IMR-90 (cell line): ENCODE results near the gene ALDH8A1. TPM values are rescaled to one million over a fixed set of nuclear protein-coding genes. Genes with fewer than 3 reads are reported as not detected.

Experiments used
- ATAC-seq: fragments of 200-7000 bp; cut with Tn5 transposase; 2 replicates; pipeline ENCODE4 v1.9.1; 2020; ENCODE audit warnings: low read depth, mild to moderate bottlenecking, moderate library complexity
- BruUV-seq: library from RNA; stranded (reverse); fragments of 400-500 nt; replicated peaks from 2 replicates; lab custom pipeline; 2021; lab: Mats Ljungman, UMichigan
- CTCF ChIA-PET: fragments of 300-600 bp; formaldehyde crosslinking; extraction: SDS; loops from one replicate; lab custom pipeline; 2021; ENCODE audit warnings: antibody characterized with exemption; lab: Yijun Ruan, JAX
- POLR2A ChIA-PET: fragments of 300-600 bp; sonication (Branson Sonifier 250); formaldehyde crosslinking; loops from one replicate; lab custom pipeline; 2022; ENCODE audit warnings: antibody characterized with exemption; ENCODE audit not compliant: unreplicated experiment; lab: Charles Lee
- DNase-seq: peaks from one replicate; pipeline ENCODE4 v3.0.0; 2013
- H2AFZ ChIP-seq: replicated peaks from 2 replicates; pipeline ENCODE3; 2013; ENCODE audit warnings: low read length, mild to moderate bottlenecking; ENCODE audit not compliant: poor library complexity
- H2AK5ac ChIP-seq: 2 replicates; pipeline ENCODE4 v1.6.1; 2013; ENCODE audit warnings: low read depth, low read length, inconsistent platforms
- H2AK9ac ChIP-seq: replicated peaks from 2 replicates; pipeline ENCODE3; 2013; ENCODE audit warnings: mild to moderate bottlenecking, low read depth, low read length, moderate library complexity; ENCODE audit not compliant: poor library complexity
- H2BK120ac ChIP-seq: 2 replicates; pipeline ENCODE4 v1.6.1; 2013; ENCODE audit warnings: low read depth, low read length, inconsistent platforms
- H2BK15ac ChIP-seq: 3 replicates; pipeline ENCODE4 v1.6.1; 2013; ENCODE audit warnings: low read depth, low read length, inconsistent platforms
- H2BK20ac ChIP-seq: 2 replicates; pipeline ENCODE4 v1.6.1; 2013; ENCODE audit warnings: low read depth, mild to moderate bottlenecking, inconsistent platforms, low read length, moderate library complexity
- H2BK5ac ChIP-seq: 2 replicates; pipeline ENCODE4 v1.6.1; 2013; ENCODE audit warnings: mild to moderate bottlenecking, low read depth, low read length, inconsistent platforms; ENCODE audit not compliant: poor library complexity, severe bottlenecking
- H3K14ac ChIP-seq: replicated peaks from 2 replicates; pipeline ENCODE4 v1.6.1; 2013; ENCODE audit warnings: low read depth, low read length, inconsistent platforms
- H3K18ac ChIP-seq: 2 replicates; pipeline ENCODE4 v1.6.1; 2013; ENCODE audit warnings: low read depth, low read length, control low read depth
- H3K23ac ChIP-seq: 2 replicates; pipeline ENCODE4 v1.6.1; 2013; ENCODE audit warnings: low read depth, low read length, inconsistent platforms
- H3K27ac ChIP-seq: 2 replicates; pipeline ENCODE4 v1.5.1; 2013; ENCODE audit warnings: mild to moderate bottlenecking, control low read depth, low read length; ENCODE audit not compliant: insufficient read depth
- H3K27me3 ChIP-seq: 2 replicates; pipeline ENCODE4 v1.6.1; 2013; ENCODE audit warnings: low read length; ENCODE audit not compliant: control insufficient read depth, insufficient read depth
- H3K36me3 ChIP-seq: 2 replicates; pipeline ENCODE4 v1.6.1; 2013; ENCODE audit warnings: low read length, mixed read lengths; ENCODE audit not compliant: control insufficient read depth, insufficient read depth
- H3K4ac ChIP-seq: 2 replicates; pipeline ENCODE4 v1.6.1; 2013; ENCODE audit warnings: low read depth, low read length, inconsistent platforms
- H3K4me1 ChIP-seq: 2 replicates; pipeline ENCODE4 v1.6.1; 2013; ENCODE audit warnings: low read length, mixed read lengths; ENCODE audit not compliant: control insufficient read depth, insufficient read depth
- H3K4me2 ChIP-seq: 2 replicates; pipeline ENCODE4 v1.6.1; 2013; ENCODE audit warnings: low read depth, mild to moderate bottlenecking, control low read depth, low read length, moderate library complexity
- H3K4me3 ChIP-seq: 2 replicates; pipeline ENCODE4 v1.5.1; 2013; ENCODE audit warnings: low read depth, mild to moderate bottlenecking, control low read depth, low read length, moderate library complexity; ENCODE audit not compliant: insufficient read depth
- H3K56ac ChIP-seq: 2 replicates; pipeline ENCODE4 v1.6.1; 2013; ENCODE audit warnings: low read length, inconsistent platforms; ENCODE audit not compliant: insufficient read depth; ENCODE audit errors: extremely low read depth
- H3K79me1 ChIP-seq, 2 experiments: 2 replicates each; pipeline ENCODE4 v1.6.1; 2013; ENCODE audit warnings: low read length in 2 of 2, inconsistent platforms in 1 of 2, low read depth in 1 of 2
- H3K9ac ChIP-seq: 2 replicates; pipeline ENCODE4 v1.6.1; 2013; ENCODE audit warnings: low read depth, low read length, control low read depth
- H3K9me1 ChIP-seq: 2 replicates; pipeline ENCODE4 v1.6.1; 2013; ENCODE audit warnings: low read length, inconsistent platforms; ENCODE audit not compliant: insufficient read depth
- H3K9me3 ChIP-seq: 2 replicates; pipeline ENCODE4 v1.6.1; 2013; ENCODE audit warnings: low read length; ENCODE audit not compliant: control insufficient read depth, insufficient read depth
- H4K20me1 ChIP-seq: 2 replicates; pipeline ENCODE4 v1.6.1; 2013; ENCODE audit warnings: low read length, inconsistent platforms; ENCODE audit not compliant: insufficient read depth
- H4K5ac ChIP-seq: 2 replicates; pipeline ENCODE4 v1.6.1; 2013; ENCODE audit warnings: mild to moderate bottlenecking, low read depth, low read length, control low read depth
- H4K8ac ChIP-seq, 2 experiments: 2 replicates each; pipeline ENCODE4 v1.6.1; 2013; ENCODE audit warnings: low read depth in 2 of 2, low read length in 2 of 2, control low read depth in 1 of 2, inconsistent platforms in 1 of 2
- H4K91ac ChIP-seq: 2 replicates; pipeline ENCODE4 v1.6.1; 2013; ENCODE audit warnings: low read depth, low read length, inconsistent platforms; ENCODE audit not compliant: insufficient read depth
- BHLHE40 ChIP-seq: fragments of 150-350 bp; IDR thresholded peaks from 2 replicates; pipeline ENCODE4 v1.6.1; 2016; ENCODE audit warnings: mild to moderate bottlenecking, low read depth, low read length
- CEBPB ChIP-seq: IDR thresholded peaks from 2 replicates; pipeline ENCODE4 v1.6.1; 2012; ENCODE audit warnings: low read depth, low read length, improper control_type of control experiment
- CHD1 ChIP-seq: IDR thresholded peaks from 2 replicates; pipeline ENCODE4 v1.6.1; 2012; ENCODE audit warnings: low read depth, low read length, improper control_type of control experiment
- CTCF ChIP-seq: conservative IDR thresholded peaks from 2 replicates; pipeline ENCODE4 v1.5.1; 2012; ENCODE audit warnings: mild to moderate bottlenecking, low read depth, low read length, improper control_type of control experiment
- ELK1 ChIP-seq: fragments of 150-350 bp; IDR thresholded peaks from 2 replicates; pipeline ENCODE4 v1.6.1; 2016; ENCODE audit warnings: low read depth, mild to moderate bottlenecking, low read length, moderate library complexity, borderline replicate concordance
- FOS ChIP-seq: fragments of 150-350 bp; IDR thresholded peaks from 2 replicates; pipeline ENCODE4 v1.6.1; 2016; ENCODE audit warnings: low read depth, low read length
- MAFK ChIP-seq: IDR thresholded peaks from 2 replicates; pipeline ENCODE4 v1.6.1; 2012; ENCODE audit warnings: low read depth, low read length, improper control_type of control experiment
- MAZ ChIP-seq: IDR thresholded peaks from 2 replicates; pipeline ENCODE4 v1.6.1; 2012; ENCODE audit warnings: low read depth, mild to moderate bottlenecking, low read length, improper control_type of control experiment, moderate library complexity, borderline replicate concordance
- MXI1 ChIP-seq: IDR thresholded peaks from 2 replicates; pipeline ENCODE4 v1.6.1; 2012; ENCODE audit warnings: low read depth, mild to moderate bottlenecking, low read length, moderate library complexity, borderline replicate concordance
- NFE2L2 ChIP-seq: fragments of 150-350 bp; IDR thresholded peaks from 2 replicates; pipeline ENCODE4 v1.6.1; 2016; ENCODE audit warnings: low read depth, mild to moderate bottlenecking, low read length
- POLR2A ChIP-seq: IDR thresholded peaks from 2 replicates; pipeline ENCODE4 v1.6.1; 2012; ENCODE audit warnings: mild to moderate bottlenecking, low read depth, low read length
- RAD21 ChIP-seq: IDR thresholded peaks from 2 replicates; pipeline ENCODE4 v1.6.1; 2012; ENCODE audit warnings: low read length, improper control_type of control experiment
- RCOR1 ChIP-seq: IDR thresholded peaks from 2 replicates; pipeline ENCODE4 v1.6.1; 2012; ENCODE audit warnings: mild to moderate bottlenecking, low read length, improper control_type of control experiment; ENCODE audit not compliant: insufficient replicate concordance
- RFX5 ChIP-seq: IDR thresholded peaks from 2 replicates; pipeline ENCODE4 v1.8.0; 2012; ENCODE audit warnings: low read depth, mild to moderate bottlenecking, low read length, moderate library complexity
- SMC3 ChIP-seq: fragments of 150-350 bp; IDR thresholded peaks from 2 replicates; pipeline ENCODE4 v1.6.1; 2016; ENCODE audit warnings: low read depth, mild to moderate bottlenecking, antibody characterized with exemption, low read length, moderate library complexity
- USF2 ChIP-seq: fragments of 150-350 bp; IDR thresholded peaks from 2 replicates; pipeline ENCODE4 v1.6.1; 2017; ENCODE audit warnings: mild to moderate bottlenecking, antibody characterized with exemption, low read length, low read depth
- WGBS, 2 experiments: methylation state at CpG; one replicate each; pipeline versions ENCODE4 v1.1.5 to v1.1.7; 2013; ENCODE audit warnings: missing lambda C conversion rate in 2 of 2; ENCODE audit not compliant: insufficient read length in 1 of 2; ENCODE audit errors: extremely low coverage in 2 of 2; 5-methylcytosine and 5-hydroxymethylcytosine counted together
- dilution Hi-C: fragments of 300-500 bp; cut with HindIII; formaldehyde crosslinking; loops from one replicate; pipeline ENCODE4 v1.14.3; 2018; ENCODE audit warnings: low sequenced_read_pairs; ENCODE audit not compliant: unreplicated experiment
- in situ Hi-C: fragments of 300-500 bp; cut with MboI; formaldehyde crosslinking; loops from 3 replicates; pipeline ENCODE4 v1.14.3; 2019; ENCODE audit warnings: low sequenced_read_pairs, inconsistent platforms, mixed read lengths
- intact Hi-C: fragments of 100-400 bp; cut with micrococcal nuclease; formaldehyde crosslinking; loops from 2 replicates; pipeline ENCODE4 v1.10.0; 2022
- polyA plus RNA-seq, 3 experiments: library from polyadenylated mRNA; depleted of rRNA; stranded (reverse); fragments of >200 nt; gene quantifications; 2 replicates each; pipeline ENCODE4 v1.2.3, GENCODE V29; 2012; ENCODE audit warnings: low replicate concordance in 1 of 3
- total RNA-seq: library from RNA; depleted of rRNA; stranded (reverse); fragments of >200 nt; gene quantifications from 2 replicates; pipeline ENCODE4 v1.2.3, GENCODE V29; 2012

Gene ALDH8A1
- total and polyA plus RNA-seq, 2 of the 4 experiments (the other 2 are of a cell fraction) = under 0.01 to 0.15 TPM

- TF ChIP-seq MAZ (no peak), USF2 (no peak), NFE2L2 (no peak), POLR2A (no peak), RAD21 (no peak), ELK1 (no peak), RCOR1 (no peak), MAFK (no peak), BHLHE40 (no peak), MXI1 (no peak), CHD1 (no peak), RFX5 (no peak), FOS (no peak), CTCF (no peak), SMC3 (no peak), CEBPB (no peak)
- intact Hi-C loops (no loop called here), dilution Hi-C loops (no loop called here), in situ Hi-C loops (no loop called here)
- no peak overlapping the region for H3K4me3 ChIP-seq
- no peak overlapping the region for H2BK5ac ChIP-seq
- H2BK15ac ChIP-seq = no peak overlapping the region
- no peak overlapping the region for H4K8ac ChIP-seq
- DNase-seq (no peak), ATAC-seq (no peak)
- ChIA-PET POLR2A (no interaction called here), CTCF (no interaction called here)
- no peak overlapping the region for H3K4me2 ChIP-seq
- no peaks in the 10 kb centered on the region for H4K20me1 ChIP-seq
- no peak overlapping the region for H3K9ac ChIP-seq
- no peak overlapping the region for H3K23ac ChIP-seq
- H3K36me3 ChIP-seq = no peaks in the 10 kb centered on the region
- H2AK9ac ChIP-seq = no peak overlapping the region
- no peaks in the 10 kb centered on the region for H3K9me1 ChIP-seq
- no peak overlapping the region for H2AK5ac ChIP-seq
- H3K56ac ChIP-seq = no peak overlapping the region
- H3K79me1 ChIP-seq = no peaks in the 10 kb centered on the region
- no peak overlapping the region for H4K5ac ChIP-seq
- H2BK20ac ChIP-seq = no peak overlapping the region
- H2BK120ac ChIP-seq = no peak overlapping the region
- H3K27ac ChIP-seq = no peak overlapping the region
- no peak overlapping the region for H3K4ac ChIP-seq
- no peaks in the 10 kb centered on the region for H3K4me1 ChIP-seq
- BruUV-seq = no TSS peak
- no peak overlapping the region for H3K14ac ChIP-seq
- no peak overlapping the region for H2AFZ ChIP-seq
- no peak overlapping the region for H3K18ac ChIP-seq
- H3K27me3 ChIP-seq = peaks cover 1% of the 10 kb centered on the region
- H4K91ac ChIP-seq = no peak overlapping the region
- WGBS, 2 experiments = no CpG with 5 or more reads among the region's 2 CpGs
- peaks cover 8% of the 10 kb centered on the region for H3K9me3 ChIP-seq
Observed at GRCh38 chr6:134896910-134897309, 53.0 kb downstream of the ALDH8A1 start.
